RKO (cell line): Measurements from ENCODE around the gene PLBD1.

Source experiments
- DNase-seq: peaks from one replicate; pipeline ENCODE4 v3.0.0-alpha.2; 2016; ENCODE audit warnings: low spot score

PLBD1 gene, protein sequence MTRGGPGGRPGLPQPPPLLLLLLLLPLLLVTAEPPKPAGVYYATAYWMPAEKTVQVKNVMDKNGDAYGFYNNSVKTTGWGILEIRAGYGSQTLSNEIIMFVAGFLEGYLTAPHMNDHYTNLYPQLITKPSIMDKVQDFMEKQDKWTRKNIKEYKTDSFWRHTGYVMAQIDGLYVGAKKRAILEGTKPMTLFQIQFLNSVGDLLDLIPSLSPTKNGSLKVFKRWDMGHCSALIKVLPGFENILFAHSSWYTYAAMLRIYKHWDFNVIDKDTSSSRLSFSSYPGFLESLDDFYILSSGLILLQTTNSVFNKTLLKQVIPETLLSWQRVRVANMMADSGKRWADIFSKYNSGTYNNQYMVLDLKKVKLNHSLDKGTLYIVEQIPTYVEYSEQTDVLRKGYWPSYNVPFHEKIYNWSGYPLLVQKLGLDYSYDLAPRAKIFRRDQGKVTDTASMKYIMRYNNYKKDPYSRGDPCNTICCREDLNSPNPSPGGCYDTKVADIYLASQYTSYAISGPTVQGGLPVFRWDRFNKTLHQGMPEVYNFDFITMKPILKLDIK

DNA sequence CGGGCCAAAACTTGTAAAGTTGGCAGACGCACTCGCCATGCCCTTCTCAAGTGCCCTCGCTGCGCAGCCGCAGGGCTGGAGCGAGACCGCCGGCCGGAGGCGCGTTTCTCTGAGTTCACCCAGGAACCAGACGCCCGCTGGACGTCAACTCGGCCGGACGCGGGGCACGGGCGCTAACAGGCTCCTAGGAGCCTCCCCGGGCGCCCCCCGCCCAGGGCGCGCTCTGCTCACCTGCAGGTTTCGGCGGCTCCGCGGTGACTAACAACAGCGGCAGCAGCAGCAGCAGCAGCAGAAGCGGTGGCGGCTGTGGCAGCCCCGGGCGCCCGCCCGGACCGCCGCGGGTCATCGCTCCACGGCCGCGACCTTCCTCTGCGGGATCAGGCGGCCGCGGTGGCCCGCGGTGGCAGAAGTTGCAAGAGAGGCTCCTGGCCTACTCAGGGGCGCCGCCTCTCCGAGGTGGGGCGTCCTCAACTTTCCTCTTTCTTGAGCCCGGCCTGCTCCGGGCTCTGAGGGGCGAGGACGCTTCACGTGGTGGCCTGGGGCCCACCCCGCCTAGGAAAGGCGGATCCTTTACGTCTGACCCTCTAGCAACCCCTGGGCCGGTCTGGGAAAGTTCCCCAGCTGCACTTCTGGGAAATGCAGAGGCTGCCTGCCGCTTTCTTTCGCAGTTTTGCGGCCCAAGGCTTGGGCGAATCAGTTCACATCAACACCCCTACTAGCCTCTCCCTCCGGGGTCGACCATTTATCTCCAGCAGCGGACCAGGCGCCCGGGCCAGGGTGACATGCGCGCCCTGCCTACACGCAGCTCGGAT is at the start of gene PLBD1:
TSS of gene PLBD1 (minus strand) at position 533 of the 812 bp plus-strand sequence. CDS start at position 346, 187 bp downstream.
- peak; percentile 83 for DNase-seq

DNA sequence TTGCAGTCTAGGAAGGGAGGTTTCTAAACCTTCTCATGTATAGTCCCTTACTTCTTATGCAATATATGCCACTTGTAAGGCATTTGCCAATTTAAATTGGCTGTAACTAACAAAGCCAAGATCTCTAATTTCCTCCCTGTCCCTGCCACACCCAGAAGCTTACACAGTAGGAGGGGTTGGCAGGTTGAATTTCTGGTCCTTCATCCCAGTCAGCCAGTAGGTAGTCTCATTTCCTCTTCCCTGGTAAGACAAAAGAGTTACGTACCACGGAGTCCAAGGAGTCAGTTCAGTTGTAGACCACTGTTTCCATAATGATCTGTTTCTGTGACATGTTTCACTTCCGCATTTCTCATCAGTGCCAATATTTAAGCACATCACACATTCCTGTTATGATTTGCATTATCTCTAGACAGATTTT is 47.0 kb upstream of the PLBD1 start:
- DNase-seq, result no peak

DNA sequence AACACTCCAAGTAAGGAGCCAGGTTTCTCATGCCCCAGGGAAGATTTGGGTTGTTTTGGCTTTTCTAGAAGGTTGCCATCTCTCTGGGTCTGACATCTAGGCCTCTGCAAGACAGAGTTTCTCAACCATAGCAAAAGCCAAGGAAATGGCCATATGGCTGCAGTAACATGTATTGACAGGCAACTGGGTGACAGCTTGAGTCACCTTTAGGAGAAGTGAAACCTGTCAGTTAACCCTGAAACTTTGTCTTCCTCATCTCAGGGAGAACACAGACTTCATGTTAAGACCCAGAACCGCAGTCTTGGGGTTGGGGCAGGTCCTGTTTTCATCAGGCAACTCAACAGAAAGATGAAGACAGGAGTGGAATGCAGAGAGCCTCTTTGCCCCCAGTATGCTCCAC is 46.0 kb upstream of the PLBD1 start:
- DNase-seq, result no peak

DNA sequence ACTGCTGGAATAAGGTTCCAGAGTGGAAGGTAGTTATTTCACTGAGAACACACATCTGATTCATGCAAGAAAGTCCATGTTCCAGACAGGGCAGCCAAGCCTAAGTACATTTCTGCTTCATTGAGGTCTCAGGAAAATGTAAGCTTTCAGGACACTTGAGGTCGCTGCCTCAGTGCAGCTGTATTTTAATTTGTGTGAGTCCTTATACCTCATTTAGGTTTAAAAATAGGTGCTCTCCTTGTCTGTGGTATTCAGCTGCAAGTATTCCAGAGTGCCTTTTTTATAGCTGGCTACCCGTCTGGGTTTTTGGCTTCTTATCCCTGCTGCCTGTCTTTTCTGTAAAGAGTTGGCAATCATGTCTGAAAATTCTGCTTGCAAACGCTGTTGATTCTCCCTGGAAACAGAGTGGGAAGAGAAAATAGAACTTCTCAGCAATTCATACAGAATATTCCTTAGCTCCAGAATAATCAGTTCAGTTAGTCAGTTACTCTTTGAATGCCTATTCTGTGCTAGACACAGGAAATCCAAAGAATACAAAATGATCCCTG is 45.3 kb upstream of the PLBD1 start:
- no peak for DNase-seq

DNA sequence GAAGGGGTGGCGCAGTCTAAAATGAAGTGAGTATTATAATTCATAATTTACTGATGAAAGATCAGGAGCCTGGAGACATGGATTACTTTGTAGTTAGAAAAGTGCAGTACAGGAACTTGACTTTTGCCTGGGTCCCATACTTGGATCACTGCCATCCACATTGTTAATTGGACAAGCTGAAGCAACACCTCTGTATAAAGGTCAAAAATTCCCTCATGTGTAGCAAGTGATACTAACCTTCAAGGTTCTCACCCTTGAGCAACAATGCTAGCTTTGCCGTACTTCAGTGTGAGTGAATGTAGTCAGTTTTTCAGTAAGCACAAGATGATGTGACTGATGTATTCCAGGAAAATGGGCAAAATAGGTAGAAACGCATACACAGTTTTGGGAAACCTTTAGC is 44.6 kb upstream of the PLBD1 start:
- DNase-seq, result no peak

DNA sequence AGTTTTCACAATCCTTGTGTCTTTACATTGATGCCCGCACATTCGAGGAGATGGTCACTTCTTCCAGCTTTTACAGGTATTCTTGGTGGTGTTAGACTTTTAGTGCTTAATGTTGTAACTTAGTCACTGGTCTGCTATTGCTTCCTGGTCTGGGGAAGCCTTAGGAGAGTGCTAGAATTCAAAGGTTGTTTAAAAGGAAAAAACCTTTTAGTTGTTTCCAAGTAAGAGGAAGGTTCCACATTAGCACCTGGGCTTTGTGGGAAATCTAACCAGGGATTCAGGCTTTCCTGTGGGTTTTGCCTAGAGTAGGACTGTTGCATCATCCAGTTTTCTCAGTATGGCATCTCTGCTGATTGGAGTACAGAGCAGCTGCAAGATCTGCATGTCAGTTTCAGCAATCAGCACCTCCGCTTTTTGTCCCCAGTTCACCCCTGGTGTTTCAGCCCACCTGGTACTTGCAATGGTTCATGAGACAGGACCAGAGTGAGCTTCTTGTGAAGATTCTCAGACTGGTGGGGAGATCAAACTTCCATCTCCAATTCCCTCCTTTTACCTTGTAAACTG is 44.0 kb upstream of the PLBD1 start:
- DNase-seq, result no peak

DNA sequence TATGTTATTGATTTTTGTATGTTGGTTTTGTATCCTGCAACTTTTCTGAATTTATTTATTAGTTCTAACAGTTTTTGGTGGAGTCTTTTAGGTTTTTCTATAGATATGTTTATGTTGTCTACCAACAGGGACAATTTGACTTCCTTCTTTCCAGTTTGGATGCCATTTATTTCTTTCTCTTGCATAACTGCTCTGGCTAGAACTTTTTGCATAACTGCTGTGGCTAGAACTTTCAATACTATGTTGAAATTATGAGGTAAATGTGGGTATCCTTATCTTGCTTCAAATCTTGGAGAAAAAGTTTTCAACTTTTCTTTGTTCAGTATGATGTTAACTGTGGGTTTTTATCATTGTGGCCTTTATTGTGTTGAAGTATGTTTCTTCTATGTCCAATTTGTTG is 39.9 kb upstream of the PLBD1 start:
- DNase-seq, result no peak

DNA sequence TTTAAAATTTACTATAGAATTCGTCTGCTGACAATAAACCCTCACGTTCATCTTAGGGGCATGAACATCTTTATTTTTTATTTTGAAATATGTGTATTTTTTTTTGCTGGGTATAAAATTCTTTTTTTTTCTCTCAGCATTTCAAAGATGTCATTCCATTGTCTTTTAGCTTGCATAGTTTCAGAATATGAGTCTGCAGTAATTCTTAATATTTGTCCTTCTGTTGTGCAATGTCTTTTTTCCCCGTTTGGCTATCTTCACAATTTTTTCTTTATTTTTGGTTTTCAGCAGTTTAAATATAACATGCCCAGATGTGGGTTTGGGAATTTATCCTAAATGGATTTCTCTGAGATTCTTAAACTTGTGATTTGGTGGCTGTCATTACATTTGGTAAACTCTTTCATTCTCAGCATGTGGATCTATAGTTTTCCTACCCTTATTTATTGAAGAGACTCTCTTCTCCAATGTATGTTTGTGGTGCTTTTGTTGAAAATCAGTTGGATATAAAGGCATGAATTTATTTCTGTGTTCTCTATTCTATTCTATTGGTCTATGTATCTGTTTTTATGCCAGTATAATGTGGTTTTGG is 37.8 kb upstream of the PLBD1 start:
- DNase-seq, result peak; percentile 59

DNA sequence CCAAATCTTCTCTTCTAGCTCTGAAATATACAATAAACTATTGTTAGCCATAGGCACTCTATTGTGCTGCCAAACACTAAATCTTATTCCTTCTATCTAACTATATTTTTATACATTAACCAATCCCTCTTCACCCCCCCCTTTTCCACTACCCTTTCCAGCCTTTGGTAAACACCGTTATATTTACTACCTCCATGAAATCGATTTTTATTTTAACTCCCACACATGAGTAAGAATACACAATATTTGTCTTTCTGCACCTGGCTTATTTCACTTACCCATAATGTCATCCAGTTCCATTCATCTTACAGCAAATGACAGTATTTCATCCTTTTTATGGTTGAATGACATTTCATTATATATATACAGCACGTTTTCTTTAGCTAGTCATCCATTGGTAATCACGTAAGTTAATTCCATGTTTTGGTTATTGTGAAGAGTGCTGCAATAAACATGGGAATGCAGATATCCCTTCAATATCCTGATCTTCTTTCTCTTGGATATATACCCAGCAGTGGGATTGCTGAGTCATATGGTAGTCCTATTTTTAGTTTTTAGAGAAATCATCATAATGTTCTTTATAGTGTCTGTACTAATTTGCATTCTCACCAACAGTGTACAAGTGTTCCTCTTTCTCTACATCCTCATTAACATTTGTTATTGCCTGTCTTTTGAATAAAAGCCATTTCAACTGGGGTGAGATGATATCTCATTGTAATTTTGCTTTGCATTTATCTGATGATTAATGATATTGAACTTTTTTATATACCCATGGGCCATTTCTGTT is 34.2 kb upstream of the PLBD1 start:
- DNase-seq, result no peak

DNA sequence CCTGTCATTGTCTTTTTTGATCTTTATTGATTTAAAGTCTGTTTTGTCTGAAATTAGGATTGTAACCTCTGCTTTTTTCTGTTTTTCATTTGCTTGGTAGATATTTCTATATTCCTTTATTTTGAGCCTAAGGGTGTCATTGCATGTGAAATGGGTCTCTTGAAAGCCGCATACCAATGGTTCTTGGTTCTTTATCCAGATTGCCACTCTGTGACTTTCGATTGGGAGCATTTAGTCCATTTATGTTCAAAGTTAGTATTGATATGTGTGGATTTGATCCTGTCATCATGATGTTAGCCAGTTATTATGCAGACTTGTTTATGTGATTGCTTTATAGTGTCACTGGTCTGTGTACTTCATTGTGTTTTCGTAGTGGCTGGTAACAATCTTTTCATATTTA is 29.8 kb upstream of the PLBD1 start:
- no peak for DNase-seq

DNA sequence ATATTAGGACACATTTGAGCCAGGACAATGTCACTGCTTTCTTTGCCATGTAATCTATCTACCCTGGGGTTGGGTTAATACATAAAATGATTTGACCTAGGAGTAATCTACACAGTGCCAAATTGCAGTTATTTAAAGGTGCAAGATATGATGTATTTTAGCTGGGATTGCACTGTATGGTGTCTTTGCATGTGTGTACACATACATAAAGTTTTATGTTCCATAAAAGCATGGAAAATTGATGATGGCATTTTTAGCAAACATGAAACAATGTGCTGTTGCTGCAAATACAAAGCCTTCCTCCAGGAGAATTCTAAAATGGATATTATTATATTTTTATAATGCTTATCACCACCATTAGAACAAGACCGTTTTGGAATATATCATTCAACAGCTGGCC is 24.0 kb upstream of the PLBD1 start:
- no peak for DNase-seq

DNA sequence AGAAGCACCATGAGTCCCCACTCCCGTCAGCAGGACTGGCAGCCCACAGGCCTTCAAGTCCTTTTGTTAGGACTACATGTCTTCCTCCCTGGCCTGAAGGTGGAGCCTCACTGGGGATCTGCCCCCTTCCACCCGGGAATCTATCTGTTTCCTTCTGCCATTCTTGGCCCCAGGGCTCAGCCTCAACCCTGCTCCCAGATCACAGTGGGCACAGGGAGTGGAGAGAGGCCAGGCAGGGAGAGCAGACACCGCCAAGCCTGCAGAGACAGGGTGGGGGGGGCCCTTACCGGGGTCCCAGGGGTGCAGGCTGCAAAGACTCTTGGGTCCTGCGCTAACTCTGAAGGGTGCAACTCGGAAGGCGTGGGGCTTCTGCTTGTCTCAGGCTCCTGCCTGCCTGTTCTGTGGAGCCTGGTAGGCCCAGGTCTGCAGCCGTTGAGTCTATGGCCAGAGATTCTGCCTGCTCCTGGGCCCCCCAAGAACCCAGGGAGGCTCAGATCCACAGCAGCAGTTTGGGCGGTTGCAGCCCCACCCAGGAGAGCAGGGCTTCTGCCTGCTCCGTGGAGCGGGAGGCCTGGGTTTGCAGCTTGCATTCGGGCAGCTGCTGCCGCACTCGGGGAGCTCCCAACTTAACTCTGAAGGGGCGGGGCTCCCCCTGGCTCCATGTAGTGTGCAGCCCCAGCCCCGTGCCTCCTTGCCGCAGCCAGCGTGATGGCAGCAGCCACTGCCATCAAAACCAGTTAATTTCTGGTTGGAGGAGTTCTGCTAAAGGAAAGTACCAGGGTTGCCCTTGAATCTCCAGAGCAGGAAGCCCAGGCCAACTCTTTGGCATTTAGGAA is 21.7 kb upstream of the PLBD1 start:
- DNase-seq, result no peak

DNA sequence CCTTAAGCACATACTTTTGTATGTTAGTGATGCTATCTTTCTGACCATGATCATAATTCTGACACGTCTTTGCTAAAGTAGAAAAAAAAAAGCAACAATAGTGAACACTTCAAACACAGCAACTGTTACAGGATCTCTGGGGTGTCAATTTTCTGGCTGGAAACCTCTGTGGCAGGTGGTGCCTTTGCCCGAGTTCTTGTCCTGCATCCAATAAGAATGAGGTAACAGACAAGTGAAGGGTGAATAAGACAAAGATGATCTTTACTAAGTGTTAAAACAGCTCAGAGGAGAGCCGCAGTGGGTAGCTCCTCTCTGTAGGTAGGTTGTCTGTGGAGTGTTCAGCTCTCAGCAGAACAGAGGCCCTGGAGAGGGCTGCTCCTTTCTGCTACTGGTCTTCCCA is 20.9 kb upstream of the PLBD1 start:
- no peak for DNase-seq

DNA sequence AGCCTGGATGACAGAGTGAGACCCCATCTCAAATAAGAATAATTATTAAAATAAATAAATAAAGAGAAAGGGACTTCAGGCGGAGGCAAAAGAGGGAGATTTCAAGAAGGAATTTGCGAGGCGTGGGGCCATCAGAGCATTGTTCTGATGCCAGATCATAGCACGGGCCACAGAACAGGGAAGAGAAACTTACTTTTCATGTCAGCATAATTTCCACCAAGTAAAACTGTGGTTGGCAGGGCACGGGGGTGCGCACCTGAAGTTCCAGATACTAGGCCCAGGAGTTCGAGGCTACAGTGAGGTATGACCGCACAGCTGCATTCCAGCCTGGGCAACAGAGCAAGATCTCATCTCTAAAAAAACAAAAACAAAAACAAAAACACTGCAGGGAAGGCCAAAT is 11.0 kb upstream of the PLBD1 start:
- DNase-seq, result no peak

DNA sequence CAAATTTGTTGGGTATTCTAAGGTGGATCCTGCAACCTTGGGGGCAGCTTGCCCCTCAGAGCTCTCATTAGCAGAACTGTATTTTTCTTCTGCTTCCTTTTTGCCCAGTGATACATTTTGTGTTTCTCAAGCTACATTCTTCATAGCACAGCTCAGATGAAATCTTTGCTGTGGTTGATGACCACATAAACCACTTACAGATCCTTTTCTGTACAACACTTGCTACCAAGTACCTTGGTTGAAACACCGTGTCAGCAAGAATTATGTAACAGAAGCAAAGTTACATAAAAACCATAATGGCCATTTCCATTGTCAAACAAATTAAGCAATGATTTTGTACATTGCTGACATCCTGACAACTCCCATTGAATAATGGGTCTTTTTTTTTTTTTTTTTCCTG is 9.7 kb upstream of the PLBD1 start:
- no peak for DNase-seq

DNA sequence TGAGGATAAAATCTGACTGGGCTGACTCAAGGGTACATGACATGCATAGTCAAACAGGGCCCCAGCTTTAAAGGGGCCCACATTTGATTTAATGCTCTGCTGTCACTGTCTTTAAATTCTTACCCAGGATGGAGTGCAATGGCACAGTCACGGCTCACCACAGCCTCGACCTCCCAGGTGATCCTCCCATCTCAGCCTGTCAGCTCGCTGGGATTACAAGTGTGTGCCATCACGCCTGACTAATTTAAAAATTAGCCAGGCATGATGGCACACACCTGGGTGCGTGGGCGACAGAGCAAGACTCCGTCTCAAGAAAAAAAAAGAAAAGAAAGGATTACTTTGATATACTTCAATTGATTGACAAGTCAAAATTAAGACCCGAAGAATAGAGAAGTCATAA is 9.2 kb upstream of the PLBD1 start:
- DNase-seq, result no peak

DNA sequence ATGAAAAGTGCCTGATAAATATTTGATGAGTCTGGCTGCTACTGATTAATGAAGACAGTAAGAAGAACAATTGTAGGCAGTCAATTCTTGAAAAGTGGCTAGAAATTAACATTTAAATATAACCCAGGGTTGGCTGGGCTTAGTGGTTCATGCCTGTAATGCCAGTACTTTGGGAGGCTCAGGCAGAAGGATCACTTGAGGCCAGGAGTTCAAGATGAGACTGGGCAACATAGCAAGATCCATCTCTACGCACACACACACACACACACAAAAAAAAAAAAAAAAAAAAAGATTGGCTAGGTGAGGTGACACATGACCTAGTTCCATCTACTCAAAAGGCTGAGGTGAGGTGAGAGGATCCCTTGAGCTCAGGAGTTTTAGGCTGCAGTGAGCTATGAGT is 7.9 kb upstream of the PLBD1 start:
- no peak for DNase-seq

DNA sequence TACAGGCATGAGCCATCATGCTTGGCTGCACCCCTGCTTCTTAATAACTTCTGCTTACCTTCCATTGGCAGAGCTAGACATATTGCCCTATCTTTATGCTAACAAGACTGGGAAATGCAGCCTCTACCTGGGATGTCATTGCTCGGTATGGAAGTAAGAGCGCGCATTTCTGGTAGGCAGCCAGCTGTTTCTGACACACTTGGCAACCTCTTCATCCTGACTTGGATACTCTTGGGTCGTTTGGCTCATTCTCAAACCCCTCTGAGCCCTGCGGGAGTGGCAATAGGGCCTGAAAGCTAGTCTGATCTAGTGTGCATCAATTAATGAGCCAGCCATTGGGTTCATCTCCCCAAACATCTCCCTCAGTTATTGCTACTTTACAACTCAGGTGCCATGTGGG is 5.4 kb upstream of the PLBD1 start:
- DNase-seq, result no peak

DNA sequence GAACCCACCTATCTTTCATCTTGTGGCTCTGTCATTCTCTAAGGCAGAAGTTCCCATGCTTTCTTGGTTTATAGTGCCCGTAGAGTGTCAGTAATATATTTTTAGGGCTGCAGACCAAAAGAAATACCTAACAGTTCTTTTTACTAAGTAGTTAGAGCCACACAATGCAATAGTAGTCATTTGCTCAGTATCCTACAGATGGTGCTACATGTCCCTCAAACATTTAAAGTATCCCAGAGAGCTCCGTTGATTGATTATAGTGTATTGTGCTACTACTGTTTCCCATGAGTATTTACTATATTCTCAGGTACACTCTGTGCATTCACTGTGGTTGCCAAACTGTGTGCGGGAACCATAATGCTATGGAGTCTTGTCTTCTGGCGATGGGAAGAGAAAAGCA is 4.7 kb upstream of the PLBD1 start:
- peak; percentile 15 for DNase-seq

DNA sequence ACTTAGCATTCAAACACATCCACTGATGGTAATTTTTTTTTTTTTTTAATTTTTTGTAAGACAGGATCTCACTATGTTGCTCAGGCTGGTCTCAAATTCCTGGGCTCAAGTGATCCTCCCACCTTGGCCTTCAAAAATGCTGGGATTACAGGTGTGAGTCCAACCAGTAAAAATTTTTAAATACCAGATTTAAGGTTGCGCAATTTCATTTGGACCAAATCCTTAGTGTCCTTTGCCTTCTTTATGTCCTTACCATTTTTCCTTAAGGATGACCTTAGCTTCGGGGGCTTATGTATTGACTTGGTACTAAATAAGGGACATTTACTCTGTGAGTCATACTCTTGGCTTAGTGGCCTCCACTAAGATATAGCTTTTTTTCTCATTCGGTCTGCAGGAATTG is 4.1 kb upstream of the PLBD1 start:
- no peak for DNase-seq
